Keratinocyte (primary cell): ENCODE measurements around the gene SH3PXD2A. TPM values are rescaled to one million over a fixed set of nuclear protein-coding genes. Genes with fewer than 3 reads are reported as not detected.

Experiments
- DNase-seq: peaks from one replicate; pipeline ENCODE4 v3.0.0-alpha.2; 2011; ENCODE audit warnings: low read depth, missing footprints, low spot score
- FAIRE-seq: peaks from 2 replicates; lab custom pipeline; 2011; peaks lifted over from hg19 to GRCh38; lab: Jason Lieb, UNC
- H2AFZ ChIP-seq: 2 replicates; pipeline ENCODE4 v1.6.0; 2012; ENCODE audit warnings: low read length, control low read depth, inconsistent platforms; ENCODE audit not compliant: control insufficient read depth
- H3K27ac ChIP-seq: 2 replicates; pipeline ENCODE4 v1.5.1; 2011; ENCODE audit warnings: low read length; ENCODE audit not compliant: control insufficient read depth, insufficient read depth
- H3K27me3 ChIP-seq: 3 replicates; pipeline ENCODE4 v1.6.0; 2011; ENCODE audit warnings: low read length; ENCODE audit not compliant: control insufficient read depth, insufficient read depth; ENCODE audit errors: extremely low read depth
- H3K36me3 ChIP-seq, 2 experiments: 2 replicates in 1 of 2; 3 replicates in 1 of 2; pipeline ENCODE4 v1.5.1; 2011; ENCODE audit warnings: low read length in 2 of 2, mild to moderate bottlenecking in 1 of 2; ENCODE audit not compliant: control insufficient read depth in 2 of 2, insufficient read depth in 2 of 2; ENCODE audit errors: extremely low read depth in 1 of 2
- H3K4me1 ChIP-seq: 3 replicates; pipeline ENCODE4 v1.5.1; 2011; ENCODE audit warnings: low read length; ENCODE audit not compliant: control insufficient read depth, insufficient read depth; ENCODE audit errors: extremely low read depth
- H3K4me2 ChIP-seq: 3 replicates; pipeline ENCODE4 v1.6.0; 2011; ENCODE audit warnings: low read depth, low read length; ENCODE audit not compliant: control insufficient read depth, insufficient read depth; ENCODE audit errors: extremely low read depth
- H3K4me3 ChIP-seq, 3 experiments: fragments of 200-600 bp in 1 of 3; sonication (generic) in 1 of 3; 2 replicates in 2 of 3; 3 replicates in 1 of 3; pipeline ENCODE4 v1.5.1; 2011 to 2016; ENCODE audit warnings: low read length in 3 of 3, mild to moderate bottlenecking in 3 of 3, control low read depth in 2 of 3, inconsistent platforms in 1 of 3, low read depth in 1 of 3, mixed read lengths in 1 of 3, mixed run types in 1 of 3, moderate library complexity in 1 of 3; ENCODE audit not compliant: control insufficient read depth in 2 of 3, insufficient read depth in 2 of 3; ENCODE audit errors: extremely low read depth in 1 of 3
- H3K79me2 ChIP-seq: 2 replicates; pipeline ENCODE4 v1.6.0; 2012; ENCODE audit warnings: low read length; ENCODE audit not compliant: control insufficient read depth, insufficient read depth
- H3K9ac ChIP-seq: 3 replicates; pipeline ENCODE4 v1.6.0; 2011; ENCODE audit warnings: low read length; ENCODE audit not compliant: control insufficient read depth, insufficient read depth; ENCODE audit errors: extremely low read depth
- H3K9me1 ChIP-seq: 3 replicates; pipeline ENCODE4 v1.6.0; 2011; ENCODE audit warnings: low read length; ENCODE audit not compliant: control insufficient read depth, insufficient read depth; ENCODE audit errors: extremely low read depth
- H3K9me3 ChIP-seq: 2 replicates; pipeline ENCODE4 v1.5.1; 2012; ENCODE audit warnings: low read depth, low read length; ENCODE audit not compliant: control insufficient read depth
- H4K20me1 ChIP-seq: 3 replicates; pipeline ENCODE4 v1.6.0; 2011; ENCODE audit warnings: low read length; ENCODE audit not compliant: control insufficient read depth, insufficient read depth; ENCODE audit errors: extremely low read depth
- CTCF ChIP-seq, 3 experiments: IDR thresholded peaks in 1 of 3; conservative IDR thresholded peaks in 1 of 3; optimal IDR thresholded peaks in 1 of 3; 2 replicates in 2 of 3; 3 replicates in 1 of 3; pipeline versions ENCODE3 to v1.5.1; 2011; ENCODE audit warnings: low read length in 3 of 3, mild to moderate bottlenecking in 3 of 3, moderate library complexity in 2 of 3, control low read depth in 1 of 3, inconsistent platforms in 1 of 3; ENCODE audit not compliant: insufficient read depth in 2 of 3; ENCODE audit errors: extremely low read depth in 1 of 3
- EZH2 ChIP-seq: IDR thresholded peaks from one replicate; pipeline ENCODE4 v1.6.1; 2012; ENCODE audit warnings: inconsistent platforms, mild to moderate bottlenecking, low read length, moderate library complexity
- dilution Hi-C: fragments of 300-500 bp; cut with MboI; formaldehyde crosslinking; loops from one replicate; pipeline ENCODE4 v1.7.0; 2020; ENCODE audit warnings: low sequenced_read_pairs; ENCODE audit not compliant: extremely low pct_ligation_motif_present
- polyA plus RNA-seq, 5 experiments: library from polyadenylated mRNA; depleted of rRNA in 3 of 5; stranded (reverse) in 3 of 5; stranded (forward) in 1 of 5; unstranded in 1 of 5; fragments of >200 nt; gene quantifications; 1 replicate in 1 of 5; 2 replicates in 3 of 5; 3 replicates in 1 of 5; pipeline versions ENCODE4 v1.2.1 to v1.2.3, GENCODE V29; 2011 to 2012; ENCODE audit warnings: missing spikeins in 2 of 5, low read depth in 1 of 5, low replicate concordance in 1 of 5

The SH3PXD2A gene
- polyA plus RNA-seq, 1 donor (not counting 4 experiments of a cell fraction or from before 2014, with no cell fraction given), result 33.9 TPM

GRCh38 chr10:103711351-103711994 is 143.9 kb downstream of the SH3PXD2A start:
- Histone ChIP-seq H2AFZ (no peak overlapping the region), H3K4me3 (no peak overlapping the region), H3K9me3 (no peaks in the 10 kb centered on the region), H3K27ac (no peak overlapping the region), H3K4me2 (no peak overlapping the region), H3K36me3 (peaks cover 31 to 55% of the 10 kb centered on the region in 2 experiments), H3K27me3 (no peaks in the 10 kb centered on the region), H3K9ac (no peak overlapping the region), H3K4me1 (peaks cover 67% of the 10 kb centered on the region), H3K79me2 (peaks cover 62% of the 10 kb centered on the region), H3K9me1 (peaks cover 2% of the 10 kb centered on the region), H4K20me1 (peaks cover 11% of the 10 kb centered on the region)
- FAIRE-seq, result no peak
- DNase-seq, result no peak
- dilution Hi-C loops, result no loop called here
- no peak for TF ChIP-seq EZH2
- TF ChIP-seq CTCF (optimal IDR thresholded peaks at IDR 0.05 in 1 of 3, IDR thresholded peaks at IDR 0.05 in 1 of 3, conservative IDR thresholded peaks at IDR 0.05 in 1 of 3; ENCODE audit: extremely low read depth in 1 of 3, insufficient read depth in 2 of 3, low read length in 3 of 3), result peak in 2 of 3 experiments; percentile 14 to 46

- dilution Hi-C loops, result no loop called here
- DNase-seq, result no peak
- TF ChIP-seq EZH2, result no peak
- no peak for TF ChIP-seq CTCF (optimal IDR thresholded peaks at IDR 0.05 in 1 of 3, IDR thresholded peaks at IDR 0.05 in 1 of 3, conservative IDR thresholded peaks at IDR 0.05 in 1 of 3; ENCODE audit: extremely low read depth in 1 of 3, insufficient read depth in 2 of 3, low read length in 3 of 3)
- Histone ChIP-seq H3K9ac (no peak overlapping the region), H3K27me3 (no peaks in the 10 kb centered on the region), H3K79me2 (peaks cover 62% of the 10 kb centered on the region), H3K9me3 (no peaks in the 10 kb centered on the region), H3K4me1 (peaks cover 57% of the 10 kb centered on the region), H4K20me1 (peaks cover 11% of the 10 kb centered on the region), H3K4me3 (no peak overlapping the region), H3K27ac (peak overlapping the region; percentile 8), H3K9me1 (peaks cover 2% of the 10 kb centered on the region), H3K36me3 (peaks cover 36 to 60% of the 10 kb centered on the region in 2 experiments), H2AFZ (no peak overlapping the region), H3K4me2 (no peak overlapping the region)
- peak; percentile 76 for FAIRE-seq
Measured at GRCh38 chr10:103710490-103710889, 144.9 kb downstream of the SH3PXD2A start.
